Keratinocyte (primary cell): ENCODE data around the gene ARPC1B. TPM values are rescaled to one million over a fixed set of nuclear protein-coding genes. Genes with fewer than 3 reads are reported as not detected.

Source experiments
- DNase-seq: peaks from one replicate; pipeline ENCODE4 v3.0.0-alpha.2; 2011; ENCODE audit warnings: low read depth, missing footprints, low spot score
- FAIRE-seq: peaks from 2 replicates; lab custom pipeline; 2011; peaks lifted over from hg19 to GRCh38; lab: Jason Lieb, UNC
- H2AFZ ChIP-seq: 2 replicates; pipeline ENCODE4 v1.6.0; 2012; ENCODE audit warnings: low read length, control low read depth, inconsistent platforms; ENCODE audit not compliant: control insufficient read depth
- H3K27ac ChIP-seq: 2 replicates; pipeline ENCODE4 v1.5.1; 2011; ENCODE audit warnings: low read length; ENCODE audit not compliant: control insufficient read depth, insufficient read depth
- H3K27me3 ChIP-seq: 3 replicates; pipeline ENCODE4 v1.6.0; 2011; ENCODE audit warnings: low read length; ENCODE audit not compliant: control insufficient read depth, insufficient read depth; ENCODE audit errors: extremely low read depth
- H3K36me3 ChIP-seq, 2 experiments: 2 replicates in 1 of 2; 3 replicates in 1 of 2; pipeline ENCODE4 v1.5.1; 2011; ENCODE audit warnings: low read length in 2 of 2, mild to moderate bottlenecking in 1 of 2; ENCODE audit not compliant: control insufficient read depth in 2 of 2, insufficient read depth in 2 of 2; ENCODE audit errors: extremely low read depth in 1 of 2
- H3K4me1 ChIP-seq: 3 replicates; pipeline ENCODE4 v1.5.1; 2011; ENCODE audit warnings: low read length; ENCODE audit not compliant: control insufficient read depth, insufficient read depth; ENCODE audit errors: extremely low read depth
- H3K4me2 ChIP-seq: 3 replicates; pipeline ENCODE4 v1.6.0; 2011; ENCODE audit warnings: low read depth, low read length; ENCODE audit not compliant: control insufficient read depth, insufficient read depth; ENCODE audit errors: extremely low read depth
- H3K4me3 ChIP-seq, 3 experiments: fragments of 200-600 bp in 1 of 3; sonication (generic) in 1 of 3; 2 replicates in 2 of 3; 3 replicates in 1 of 3; pipeline ENCODE4 v1.5.1; 2011 to 2016; ENCODE audit warnings: low read length in 3 of 3, mild to moderate bottlenecking in 3 of 3, control low read depth in 2 of 3, inconsistent platforms in 1 of 3, low read depth in 1 of 3, mixed read lengths in 1 of 3, mixed run types in 1 of 3, moderate library complexity in 1 of 3; ENCODE audit not compliant: control insufficient read depth in 2 of 3, insufficient read depth in 2 of 3; ENCODE audit errors: extremely low read depth in 1 of 3
- H3K79me2 ChIP-seq: 2 replicates; pipeline ENCODE4 v1.6.0; 2012; ENCODE audit warnings: low read length; ENCODE audit not compliant: control insufficient read depth, insufficient read depth
- H3K9ac ChIP-seq: 3 replicates; pipeline ENCODE4 v1.6.0; 2011; ENCODE audit warnings: low read length; ENCODE audit not compliant: control insufficient read depth, insufficient read depth; ENCODE audit errors: extremely low read depth
- H3K9me1 ChIP-seq: 3 replicates; pipeline ENCODE4 v1.6.0; 2011; ENCODE audit warnings: low read length; ENCODE audit not compliant: control insufficient read depth, insufficient read depth; ENCODE audit errors: extremely low read depth
- H3K9me3 ChIP-seq: 2 replicates; pipeline ENCODE4 v1.5.1; 2012; ENCODE audit warnings: low read depth, low read length; ENCODE audit not compliant: control insufficient read depth
- H4K20me1 ChIP-seq: 3 replicates; pipeline ENCODE4 v1.6.0; 2011; ENCODE audit warnings: low read length; ENCODE audit not compliant: control insufficient read depth, insufficient read depth; ENCODE audit errors: extremely low read depth
- EZH2 ChIP-seq: IDR thresholded peaks from one replicate; pipeline ENCODE4 v1.6.1; 2012; ENCODE audit warnings: inconsistent platforms, mild to moderate bottlenecking, low read length, moderate library complexity
- dilution Hi-C: fragments of 300-500 bp; cut with MboI; formaldehyde crosslinking; loops from one replicate; pipeline ENCODE4 v1.7.0; 2020; ENCODE audit warnings: low sequenced_read_pairs; ENCODE audit not compliant: extremely low pct_ligation_motif_present
- polyA plus RNA-seq, 5 experiments: library from polyadenylated mRNA; depleted of rRNA in 3 of 5; stranded (reverse) in 3 of 5; stranded (forward) in 1 of 5; unstranded in 1 of 5; fragments of >200 nt; gene quantifications; 1 replicate in 1 of 5; 2 replicates in 3 of 5; 3 replicates in 1 of 5; pipeline versions ENCODE4 v1.2.1 to v1.2.3, GENCODE V29; 2011 to 2012; ENCODE audit warnings: missing spikeins in 2 of 5, low read depth in 1 of 5, low replicate concordance in 1 of 5
- TF ChIP-seq, protein P1 (sequence below), 3 experiments: IDR thresholded peaks in 1 of 3; conservative IDR thresholded peaks in 1 of 3; optimal IDR thresholded peaks in 1 of 3; 2 replicates in 2 of 3; 3 replicates in 1 of 3; pipeline versions ENCODE3 to v1.5.1; 2011; ENCODE audit warnings: low read length in 3 of 3, mild to moderate bottlenecking in 3 of 3, moderate library complexity in 2 of 3, control low read depth in 1 of 3, inconsistent platforms in 1 of 3; ENCODE audit not compliant: insufficient read depth in 2 of 3; ENCODE audit errors: extremely low read depth in 1 of 3

ARPC1B gene
- polyA plus RNA-seq, 1 donor (not counting 4 experiments of a cell fraction or from before 2014, with no cell fraction given), result 383 TPM

DNA sequence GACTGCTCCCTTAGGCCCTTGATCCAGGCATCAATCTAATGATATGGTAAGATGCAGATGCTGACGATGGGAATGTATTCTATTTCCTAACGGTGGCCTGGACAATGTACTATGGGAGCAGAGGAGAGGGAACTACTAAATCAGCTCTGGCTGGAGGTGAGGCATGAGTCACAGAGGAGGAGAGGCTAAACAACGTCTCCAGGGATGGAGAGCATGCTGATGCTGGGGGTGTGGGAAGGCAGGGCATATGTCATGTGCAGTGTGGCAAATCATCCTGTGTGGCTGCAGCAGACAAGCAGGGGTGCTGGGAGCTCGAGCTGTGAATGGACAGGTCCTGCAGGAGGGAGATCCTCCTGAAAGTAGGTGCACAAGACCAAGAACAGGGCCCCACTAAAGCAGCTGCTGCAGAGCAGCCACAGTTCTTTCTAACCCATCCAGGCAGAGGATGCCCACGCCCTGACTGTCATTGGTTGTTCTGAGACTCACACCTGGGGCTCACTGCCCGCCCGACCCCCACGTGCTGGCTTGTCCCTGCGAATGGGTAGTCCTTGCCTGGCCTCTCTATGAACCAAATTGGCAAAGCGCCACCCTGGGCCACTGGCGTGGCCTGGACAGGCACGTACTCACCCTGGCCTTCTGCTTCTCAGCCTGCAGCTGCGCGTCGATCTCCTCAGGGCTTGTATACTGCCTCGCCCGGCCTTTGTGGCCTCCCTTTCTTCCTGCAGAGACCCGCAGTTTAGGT is 29.9 kb downstream of the ARPC1B start:
- TF ChIP-seq, protein P1, sequence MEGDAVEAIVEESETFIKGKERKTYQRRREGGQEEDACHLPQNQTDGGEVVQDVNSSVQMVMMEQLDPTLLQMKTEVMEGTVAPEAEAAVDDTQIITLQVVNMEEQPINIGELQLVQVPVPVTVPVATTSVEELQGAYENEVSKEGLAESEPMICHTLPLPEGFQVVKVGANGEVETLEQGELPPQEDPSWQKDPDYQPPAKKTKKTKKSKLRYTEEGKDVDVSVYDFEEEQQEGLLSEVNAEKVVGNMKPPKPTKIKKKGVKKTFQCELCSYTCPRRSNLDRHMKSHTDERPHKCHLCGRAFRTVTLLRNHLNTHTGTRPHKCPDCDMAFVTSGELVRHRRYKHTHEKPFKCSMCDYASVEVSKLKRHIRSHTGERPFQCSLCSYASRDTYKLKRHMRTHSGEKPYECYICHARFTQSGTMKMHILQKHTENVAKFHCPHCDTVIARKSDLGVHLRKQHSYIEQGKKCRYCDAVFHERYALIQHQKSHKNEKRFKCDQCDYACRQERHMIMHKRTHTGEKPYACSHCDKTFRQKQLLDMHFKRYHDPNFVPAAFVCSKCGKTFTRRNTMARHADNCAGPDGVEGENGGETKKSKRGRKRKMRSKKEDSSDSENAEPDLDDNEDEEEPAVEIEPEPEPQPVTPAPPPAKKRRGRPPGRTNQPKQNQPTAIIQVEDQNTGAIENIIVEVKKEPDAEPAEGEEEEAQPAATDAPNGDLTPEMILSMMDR (optimal IDR thresholded peaks at IDR 0.05 in 1 of 3, IDR thresholded peaks at IDR 0.05 in 1 of 3, conservative IDR thresholded peaks at IDR 0.05 in 1 of 3; ENCODE audit: extremely low read depth in 1 of 3, insufficient read depth in 2 of 3, low read length in 3 of 3), result no peak
- no peak for TF ChIP-seq EZH2
- Histone ChIP-seq H4K20me1 (peaks cover 25% of the 10 kb centered on the region), H3K9ac (no peak overlapping the region), H3K27ac (no peak overlapping the region), H3K36me3 (peaks cover 24 to 50% of the 10 kb centered on the region in 2 experiments), H3K9me3 (no peaks in the 10 kb centered on the region), H2AFZ (no peak overlapping the region), H3K27me3 (no peaks in the 10 kb centered on the region), H3K4me1 (peaks cover 18% of the 10 kb centered on the region), H3K79me2 (peaks cover 67% of the 10 kb centered on the region), H3K4me3 (no peak overlapping the region), H3K9me1 (no peaks in the 10 kb centered on the region), H3K4me2 (no peak overlapping the region)
- DNase-seq (no peak), FAIRE-seq (no peak)
- dilution Hi-C loops, result no loop called here

DNA sequence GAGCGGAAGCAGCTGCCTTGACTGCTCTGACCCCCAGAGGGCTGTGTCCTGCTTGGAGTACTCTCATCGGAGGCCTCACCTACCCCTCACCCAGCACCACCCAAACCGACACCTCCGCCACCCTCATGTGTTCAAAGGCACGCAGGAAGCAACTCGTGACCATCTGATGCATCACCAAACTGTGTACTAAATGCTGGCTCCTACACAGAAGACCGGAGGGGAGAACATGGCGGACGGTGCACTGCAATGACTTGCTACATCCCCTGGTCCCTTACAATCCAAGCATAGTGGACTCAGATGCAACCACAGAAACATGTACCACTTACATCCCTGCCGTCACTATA is 30.4 kb downstream of the ARPC1B start:
- dilution Hi-C loops, result no loop called here
- no peak overlapping the region for H2AFZ ChIP-seq
- DNase-seq, result no peak
- no peak overlapping the region for H3K27ac ChIP-seq
- H3K4me2 ChIP-seq, result no peak overlapping the region
- H3K9me1 ChIP-seq, result no peaks in the 10 kb centered on the region
- TF ChIP-seq, protein P1 (optimal IDR thresholded peaks at IDR 0.05 in 1 of 3, IDR thresholded peaks at IDR 0.05 in 1 of 3, conservative IDR thresholded peaks at IDR 0.05 in 1 of 3; ENCODE audit: extremely low read depth in 1 of 3, insufficient read depth in 2 of 3, low read length in 3 of 3), result no peak
- no peak for TF ChIP-seq EZH2
- H3K27me3 ChIP-seq, result no peaks in the 10 kb centered on the region
- peaks cover 21% of the 10 kb centered on the region for H3K4me1 ChIP-seq
- no peak for FAIRE-seq
- peaks cover 72% of the 10 kb centered on the region for H3K79me2 ChIP-seq
- H3K9me3 ChIP-seq, result no peaks in the 10 kb centered on the region
- peaks cover 19 to 47% of the 10 kb centered on the region in 2 experiments for H3K36me3 ChIP-seq
- H3K4me3 ChIP-seq, result no peak overlapping the region
- H3K9ac ChIP-seq, result no peak overlapping the region
- peaks cover 24% of the 10 kb centered on the region for H4K20me1 ChIP-seq
